Activated CD4-positive, alpha-beta T cell treated with anti-CD3 and anti-CD28 coated beads, Interleukin-10, Interleukin-2, amounts not matched to agents 100 ng/mL and 50 ng/mL, durations not matched to agents 16 hours and 8 hours (primary cell): ENCODE measurements around the gene TMEM154.

Experiments
- DNase-seq: peaks from one replicate; pipeline ENCODE4 v3.0.0-alpha.2; 2020

The TMEM154 gene

GRCh38 chr4:152620915-152621314 is 58.9 kb downstream of the TMEM154 start:
- DNase-seq, result no peak

GRCh38 chr4:152620218-152620617 is 59.6 kb downstream of the TMEM154 start:
- DNase-seq, result no peak

GRCh38 chr4:152619556-152619955 is 60.2 kb downstream of the TMEM154 start:
- no peak for DNase-seq

GRCh38 chr4:152618971-152619370 is 60.8 kb downstream of the TMEM154 start:
- DNase-seq, result no peak

- DNase-seq, result no peak
Measured at GRCh38 chr4:152616804-152617203, 63.0 kb downstream of the TMEM154 start.

- DNase-seq, result no peak
Measured at GRCh38 chr4:152613841-152614721, 65.7 kb downstream of the TMEM154 start.

GRCh38 chr4:152613351-152613750 is 66.4 kb downstream of the TMEM154 start:
- no peak for DNase-seq

GRCh38 chr4:152610131-152610530 is 69.7 kb downstream of the TMEM154 start:
- no peak for DNase-seq

GRCh38 chr4:152609481-152609880 is 70.3 kb downstream of the TMEM154 start:
- no peak for DNase-seq

- DNase-seq, result no peak
Measured at GRCh38 chr4:152607178-152607577, 72.6 kb downstream of the TMEM154 start.

- no peak for DNase-seq
Measured at GRCh38 chr4:152606753-152607152, 73.0 kb downstream of the TMEM154 start.

- no peak for DNase-seq
Measured at GRCh38 chr4:152605641-152606335, 74.0 kb downstream of the TMEM154 start.

GRCh38 chr4:152605031-152605430 is 74.8 kb downstream of the TMEM154 start:
- no peak for DNase-seq

- DNase-seq, result no peak
Measured at GRCh38 chr4:152601156-152601555, 78.6 kb downstream of the TMEM154 start.

- DNase-seq, result no peak
Measured at GRCh38 chr4:152599636-152600035, 80.2 kb downstream of the TMEM154 start.

GRCh38 chr4:152599095-152599494 is 80.7 kb downstream of the TMEM154 start:
- no peak for DNase-seq

GRCh38 chr4:152598454-152598853 is 81.3 kb downstream of the TMEM154 start:
- DNase-seq, result no peak

GRCh38 chr4:152594978-152595925 is 84.5 kb downstream of the TMEM154 start:
- DNase-seq, result no peak

- DNase-seq, result no peak
Measured at GRCh38 chr4:152594057-152594456, 85.7 kb downstream of the TMEM154 start.

- no peak for DNase-seq
Measured at GRCh38 chr4:152591876-152592275, 87.9 kb downstream of the TMEM154 start.

GRCh38 chr4:152591396-152591795 is 88.4 kb downstream of the TMEM154 start:
- DNase-seq, result peak; percentile 22

GRCh38 chr4:152590179-152591031 is 89.4 kb downstream of the TMEM154 start:
- DNase-seq, result no peak
